HG02870 (cell line): ENCODE measurements around the gene PDZRN4.

Experiments
- ATAC-seq: cut with Tn5 transposase; IDR thresholded peaks from one replicate; pipeline ENCODE4 v1.9.1; 2021; ENCODE audit warnings: mild to moderate bottlenecking, moderate library complexity; ENCODE audit not compliant: unreplicated experiment

Gene PDZRN4

GRCh38 chr12:41441180-41441579, 253.1 kb downstream of the PDZRN4 start:
- no peak for ATAC-seq

GRCh38 chr12:41442896-41443295, 254.8 kb downstream of the PDZRN4 start:
- no peak for ATAC-seq

GRCh38 chr12:41443690-41444089, 255.6 kb downstream of the PDZRN4 start:
- no peak for ATAC-seq

GRCh38 chr12:41452838-41453407, 264.8 kb downstream of the PDZRN4 start:
- ATAC-seq, result no peak

GRCh38 chr12:41453409-41453808, 265.3 kb downstream of the PDZRN4 start:
- no peak for ATAC-seq

GRCh38 chr12:41459111-41459905, 271.2 kb downstream of the PDZRN4 start:
- ATAC-seq, result no peak

- no peak for ATAC-seq
Measured at GRCh38 chr12:41459906-41460214, 271.7 kb downstream of the PDZRN4 start.

GRCh38 chr12:41460906-41461305, 272.8 kb downstream of the PDZRN4 start:
- ATAC-seq, result no peak

GRCh38 chr12:41462312-41462711, 274.2 kb downstream of the PDZRN4 start:
- no peak for ATAC-seq

- no peak for ATAC-seq
Measured at GRCh38 chr12:41465526-41465925, 277.4 kb downstream of the PDZRN4 start.

GRCh38 chr12:41466300-41466699, 278.2 kb downstream of the PDZRN4 start:
- ATAC-seq, result no peak

GRCh38 chr12:41466802-41467201, 278.7 kb downstream of the PDZRN4 start:
- ATAC-seq, result no peak

GRCh38 chr12:41467591-41468325, 279.6 kb downstream of the PDZRN4 start:
- ATAC-seq, result no peak

- no peak for ATAC-seq
Measured at GRCh38 chr12:41468341-41468740, 280.2 kb downstream of the PDZRN4 start.

GRCh38 chr12:41468756-41469155, 280.6 kb downstream of the PDZRN4 start:
- no peak for ATAC-seq

GRCh38 chr12:41473441-41473840, 285.3 kb downstream of the PDZRN4 start:
- ATAC-seq, result no peak

- ATAC-seq, result no peak
Measured at GRCh38 chr12:41474001-41474400, 285.9 kb downstream of the PDZRN4 start.

- no peak for ATAC-seq
Measured at GRCh38 chr12:41476499-41477439, 288.6 kb downstream of the PDZRN4 start.

GRCh38 chr12:41479426-41479825, 291.3 kb downstream of the PDZRN4 start:
- ATAC-seq, result no peak

GRCh38 chr12:41485203-41485602, 297.1 kb downstream of the PDZRN4 start:
- ATAC-seq, result peak; percentile 74

- ATAC-seq, result no peak
Measured at GRCh38 chr12:41486718-41487117, 298.6 kb downstream of the PDZRN4 start.
